K562 (cell line): ENCODE data around the gene RUNDC1. TPM values are rescaled to one million over a fixed set of nuclear protein-coding genes. Genes with fewer than 3 reads are reported as not detected.

Experiments
- ATF1 ChIP-seq, 2 experiments: fragments of 450-650 bp in 1 of 2; IDR thresholded peaks; 2 replicates each; pipeline ENCODE4 v1.6.1; 2016; ENCODE audit warnings: missing compliant biosample characterization in 1 of 2, missing genetic modification characterization in 1 of 2
- ATF3 ChIP-seq, 2 experiments: fragments of 450-650 bp in 1 of 2; sonication (generic) in 1 of 2; formaldehyde crosslinking in 1 of 2; IDR thresholded peaks in 1 of 2; conservative IDR thresholded peaks in 1 of 2; 2 replicates each; pipeline versions ENCODE4 v1.6.1 to v1.8.1; 2016 to 2023; ENCODE audit warnings: mild to moderate bottlenecking in 2 of 2, moderate library complexity in 2 of 2, inconsistent platforms in 1 of 2, missing genetic modification reagents in 1 of 2
- ATF7 ChIP-seq: fragments of 450-650 bp; IDR thresholded peaks from 2 replicates; pipeline ENCODE4 v1.7.1; 2014; ENCODE audit warnings: mild to moderate bottlenecking, moderate library complexity
- BCLAF1 ChIP-seq, 2 experiments: fragments of 450-650 bp in 1 of 2; IDR thresholded peaks; 2 replicates each; pipeline ENCODE4 v1.6.1; 2011 to 2017; ENCODE audit warnings: low read depth in 2 of 2, antibody characterized with exemption in 1 of 2, borderline replicate concordance in 1 of 2, low read length in 1 of 2, mild to moderate bottlenecking in 1 of 2, mixed read lengths in 1 of 2; ENCODE audit not compliant: control insufficient read depth in 1 of 2
- BRD4 ChIP-seq: fragments of 200-600 bp; sonication (generic); IDR thresholded peaks from 2 replicates; pipeline ENCODE4 v1.6.1; 2017; ENCODE audit warnings: inconsistent platforms
- CHD1 ChIP-seq: fragments of 200-600 bp; sonication (generic); IDR thresholded peaks from one replicate; pipeline ENCODE4 v1.6.1; 2012; ENCODE audit warnings: mild to moderate bottlenecking, moderate library complexity, low read length, inconsistent platforms
- CREBBP ChIP-seq: IDR thresholded peaks from one replicate; pipeline ENCODE4 v1.6.1; 2012; ENCODE audit warnings: low read depth, mild to moderate bottlenecking, control low read depth, inconsistent platforms, low read length
- ELF1 ChIP-seq: fragments of 200-800 bp; sonication (Bioruptor generic); IDR thresholded peaks from 2 replicates; pipeline ENCODE4 v1.6.1; 2016; ENCODE audit warnings: missing genetic modification characterization, missing compliant biosample characterization
- EP400 ChIP-seq: fragments of 450-650 bp; IDR thresholded peaks from 2 replicates; pipeline ENCODE4 v1.6.1; 2017; ENCODE audit warnings: antibody characterized with exemption, mild to moderate bottlenecking, moderate library complexity
- HNRNPL ChIP-seq: fragments of 200-400 bp; formaldehyde crosslinking; IDR thresholded peaks from 2 replicates; pipeline ENCODE4 v1.6.1; 2017; ENCODE audit warnings: low read depth, mild to moderate bottlenecking, low read length
- HNRNPLL ChIP-seq: fragments of 200-400 bp; formaldehyde crosslinking; IDR thresholded peaks from 2 replicates; pipeline ENCODE4 v1.6.1; 2017; ENCODE audit warnings: low read length, low read depth, mild to moderate bottlenecking; ENCODE audit not compliant: poor library complexity, severe bottlenecking
- MAFG ChIP-seq: fragments of 450-650 bp; conservative IDR thresholded peaks from 2 replicates; pipeline ENCODE4 v1.6.1; 2016; ENCODE audit warnings: missing genetic modification characterization, missing compliant biosample characterization
- POLR2AphosphoS5 ChIP-seq: IDR thresholded peaks from 2 replicates; pipeline ENCODE4 v1.6.1; 2011; ENCODE audit warnings: mild to moderate bottlenecking, low read depth, low read length, moderate library complexity; ENCODE audit not compliant: control insufficient read depth, insufficient read depth
- SMAD2 ChIP-seq: fragments of 150-350 bp; IDR thresholded peaks from 2 replicates; pipeline ENCODE4 v1.6.1; 2014; ENCODE audit warnings: low read depth, mild to moderate bottlenecking, low read length
- STAT6 ChIP-seq: sonication (generic); formaldehyde crosslinking; IDR thresholded peaks from 2 replicates; pipeline ENCODE4 v1.8.1; 2023; ENCODE audit warnings: mild to moderate bottlenecking, missing genetic modification reagents
- XRCC4 ChIP-seq: IDR thresholded peaks from one replicate; pipeline ENCODE4 v1.6.1; 2011; ENCODE audit not compliant: insufficient read depth, insufficient read length; ENCODE audit errors: extremely low read depth
- ZC3H8 ChIP-seq: fragments of 450-650 bp; IDR thresholded peaks from 2 replicates; pipeline ENCODE4 v1.6.1; 2017
- ZKSCAN1 ChIP-seq: fragments of 150-350 bp; IDR thresholded peaks from 2 replicates; pipeline ENCODE4 v1.6.1; 2016; ENCODE audit warnings: low read depth, low read length
- ZNF140 ChIP-seq: fragments of 250-450 bp; sonication (Bioruptor Pico); IDR thresholded peaks from 2 replicates; pipeline ENCODE4 v1.8.0; 2021; ENCODE audit warnings: moderate library complexity, mild to moderate bottlenecking, inconsistent platforms
- ZNF217 ChIP-seq: sonication (generic); formaldehyde crosslinking; IDR thresholded peaks from 2 replicates; pipeline ENCODE4 v1.8.0; 2022; ENCODE audit warnings: mild to moderate bottlenecking, missing genetic modification reagents
- ZNF263 ChIP-seq: sonication (generic); formaldehyde crosslinking; IDR thresholded peaks from 2 replicates; pipeline ENCODE4 v1.8.0; 2022; ENCODE audit warnings: mild to moderate bottlenecking, missing genetic modification reagents, borderline replicate concordance
- ZNF274 ChIP-seq: IDR thresholded peaks from 2 replicates; pipeline ENCODE4 v1.6.1; 2011; ENCODE audit warnings: low read depth, mild to moderate bottlenecking, low read length, moderate library complexity, borderline replicate concordance
- ZNF41 ChIP-seq: fragments of 250-450 bp; sonication (Bioruptor Pico); conservative IDR thresholded peaks from 2 replicates; pipeline ENCODE4 v1.4.0; 2020; ENCODE audit warnings: mild to moderate bottlenecking
- polyA plus RNA-seq, 8 experiments: library from polyadenylated mRNA; depleted of rRNA in 4 of 8; stranded (reverse) in 5 of 8; unstranded in 3 of 8; fragments of >200 nt; fragmentation: Nextera tagmentation in 2 of 8; fragmentation: Illumina TruSeq in 1 of 8; extraction: Ambion mirVana in 2 of 8; extraction: Trizol in 1 of 8; gene quantifications; 2 replicates each; pipeline versions ENCODE4 v1.2.1 to v1.2.3, GENCODE V29; 2011 to 2014; ENCODE audit warnings: inconsistent platforms in 1 of 8, missing spikeins in 1 of 8
- total RNA-seq, 7 experiments: library from RNA; depleted of rRNA in 6 of 7; stranded (reverse); fragments of >200 nt in 6 of 7; fragmentation: Illumina TruSeq in 2 of 7; extraction: Trizol in 2 of 7; gene quantifications; 2 replicates each; pipeline versions ENCODE4 v1.2.1 to v1.2.3, GENCODE V29; 2011 to 2021; ENCODE audit warnings: low replicate concordance in 1 of 7

The RUNDC1 gene
- total and polyA plus RNA-seq, 9 of the 15 experiments (the other 6 are each of a cell fraction or from before 2014, with no cell fraction given), result 3.4 to 12.6 (median 9.4) TPM

- TF ChIP-seq ELF1 (tag), result peak; percentile 93
- TF ChIP-seq EP400, result peak; percentile 12
- TF ChIP-seq ATF7, result no peak; the same call in 1 of the 2 replicates
- TF ChIP-seq ZNF263 (CRISPR knock-in tag), result no peak
- TF ChIP-seq SMAD2, result no peak
- TF ChIP-seq MAFG (tag), result no peak
- no peak for TF ChIP-seq XRCC4
- TF ChIP-seq HNRNPLL, result no peak
- TF ChIP-seq CHD1, result peak; percentile 54
- TF ChIP-seq ZNF140 (CRISPR knock-in tag), result no peak
- TF ChIP-seq ATF1 (CRISPR knock-in tag; IDR thresholded peaks at IDR 0.05), result no peak; the same call in 1 of the 2 replicates
- no peak; the same call in 1 of the 2 replicates for TF ChIP-seq ATF1 (tag; IDR thresholded peaks at IDR 0.05)
- no peak for TF ChIP-seq ZNF41 (CRISPR knock-in tag)
- no peak for TF ChIP-seq ZKSCAN1
- TF ChIP-seq ZNF217 (CRISPR knock-in tag), result no peak
- no peak for TF ChIP-seq CREBBP
- no peak for TF ChIP-seq BCLAF1 (IDR thresholded peaks at IDR 0.05; ENCODE audit: borderline replicate concordance in 1 of 2, control insufficient read depth in 1 of 2, low read depth in 2 of 2, low read length in 1 of 2)
- no peak for TF ChIP-seq ATF3 (IDR thresholded peaks at IDR 0.05)
- no peak for TF ChIP-seq ATF3 (CRISPR knock-in tag; conservative IDR thresholded peaks at IDR 0.05)
- TF ChIP-seq BRD4, result peak; percentile 1; the same call in 1 of the 2 replicates
- TF ChIP-seq HNRNPL, result 0 out of 2 replicates have a peak, but pooled peaks have one; percentile 37
- TF ChIP-seq STAT6 (CRISPR knock-in tag), result no peak
- no peak for TF ChIP-seq ZNF274
- peak; percentile 41; the same call in 1 of the 2 replicates for TF ChIP-seq POLR2AphosphoS5
- TF ChIP-seq ZC3H8, result no peak
These were observed at the start of gene RUNDC1 (continued) for GRCh38 chr17:42980274-42980765.
